ENCODE results near the gene NAXE. TPM values are rescaled to one million over a fixed set of nuclear protein-coding genes. Genes with fewer than 3 reads are reported as not detected.

Gene NAXE
- total and polyA plus RNA-seq, 2 of the 13 experiments (the other 11 are each of a cell fraction or from before 2014, with no cell fraction given) = 39.4 to 59.4 TPM

GRCh38 chr1:156639601-156640101 lies 48.1 kb downstream of the NAXE start (continued):
- TF ChIP-seq, protein P1, sequence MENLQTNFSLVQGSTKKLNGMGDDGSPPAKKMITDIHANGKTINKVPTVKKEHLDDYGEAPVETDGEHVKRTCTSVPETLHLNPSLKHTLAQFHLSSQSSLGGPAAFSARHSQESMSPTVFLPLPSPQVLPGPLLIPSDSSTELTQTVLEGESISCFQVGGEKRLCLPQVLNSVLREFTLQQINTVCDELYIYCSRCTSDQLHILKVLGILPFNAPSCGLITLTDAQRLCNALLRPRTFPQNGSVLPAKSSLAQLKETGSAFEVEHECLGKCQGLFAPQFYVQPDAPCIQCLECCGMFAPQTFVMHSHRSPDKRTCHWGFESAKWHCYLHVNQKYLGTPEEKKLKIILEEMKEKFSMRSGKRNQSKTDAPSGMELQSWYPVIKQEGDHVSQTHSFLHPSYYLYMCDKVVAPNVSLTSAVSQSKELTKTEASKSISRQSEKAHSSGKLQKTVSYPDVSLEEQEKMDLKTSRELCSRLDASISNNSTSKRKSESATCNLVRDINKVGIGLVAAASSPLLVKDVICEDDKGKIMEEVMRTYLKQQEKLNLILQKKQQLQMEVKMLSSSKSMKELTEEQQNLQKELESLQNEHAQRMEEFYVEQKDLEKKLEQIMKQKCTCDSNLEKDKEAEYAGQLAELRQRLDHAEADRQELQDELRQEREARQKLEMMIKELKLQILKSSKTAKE (CRISPR knock-in tag; IDR thresholded peaks at IDR 0.05; ENCODE audit: borderline replicate concordance) = no peak
- TF ChIP-seq POLR2G (IDR thresholded peaks at IDR 0.05; ENCODE audit: low read depth, low read length) = peak; percentile 41
- peak; percentile 73 for TF ChIP-seq AKAP8 (CRISPR knock-in tag; IDR thresholded peaks at IDR 0.05)
- TF ChIP-seq ZC3H13 (CRISPR knock-in tag; IDR thresholded peaks at IDR 0.05) = peak; percentile 91
- TF ChIP-seq SSRP1 (CRISPR knock-in tag; IDR thresholded peaks at IDR 0.05) = peak; percentile 17; the same call in 1 of the 2 replicates
- no peak for TF ChIP-seq ZNF792 (CRISPR knock-in tag; IDR thresholded peaks at IDR 0.05)
- 0 out of 2 replicates have a peak, but pooled peaks have one; percentile 11 for TF ChIP-seq ZNF768 (CRISPR knock-in tag; IDR thresholded peaks at IDR 0.05)
- TF ChIP-seq TBL1XR1 (IDR thresholded peaks at IDR 0.05; ENCODE audit: borderline replicate concordance, low read length, partially characterized antibody) = no peak

DNA sequence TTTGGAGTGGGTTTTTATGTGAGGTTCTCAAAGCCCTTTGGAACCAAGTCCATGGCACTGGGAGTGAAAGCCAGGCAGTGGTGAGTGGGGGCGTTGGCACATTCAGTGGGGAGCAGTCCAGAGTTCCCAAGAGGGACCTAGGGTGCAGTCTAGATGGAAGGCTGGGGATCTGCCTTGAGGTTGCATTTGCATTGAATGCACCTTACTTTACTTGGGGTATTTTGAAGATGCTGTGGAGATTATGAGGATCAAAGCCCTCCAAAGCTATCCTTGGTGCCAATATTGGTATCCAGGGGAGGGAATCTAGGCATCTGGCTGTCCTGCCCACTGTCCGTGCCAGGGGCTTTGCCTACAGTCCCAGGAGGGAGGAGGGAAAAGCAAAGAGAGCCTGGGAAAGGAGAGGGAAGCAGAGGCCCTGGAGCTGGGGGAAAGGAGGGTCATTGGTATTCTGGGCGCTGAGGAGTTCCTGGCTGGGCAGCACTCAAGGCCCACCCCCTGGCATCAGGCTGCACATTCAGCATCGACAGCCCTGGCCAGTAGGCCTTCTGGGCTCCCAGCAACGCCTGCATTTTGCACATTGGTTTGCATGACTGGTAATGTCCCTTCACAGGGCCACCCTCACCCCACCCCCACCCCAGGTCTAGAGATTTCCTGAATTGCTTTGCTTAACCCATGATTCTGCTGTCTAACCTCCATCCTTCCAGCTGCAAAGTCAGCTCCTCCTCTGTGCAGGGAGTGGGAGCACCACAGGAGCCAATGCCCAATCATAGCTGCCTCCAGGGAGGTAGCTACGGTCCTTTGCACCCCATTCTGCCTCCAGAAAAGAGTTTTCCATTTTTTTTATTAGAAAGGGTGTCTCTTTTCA lies 49.5 kb downstream of the NAXE start:
- Histone ChIP-seq H3K4me3 (replicated peaks in 1 of 3; ENCODE audit: insufficient read depth in 1 of 3, low read depth in 2 of 3, low read length in 3 of 3) (no peak overlapping the region), H2AFZ (ENCODE audit: low read length) (no peak overlapping the region), H3K27me3 (ENCODE audit: control insufficient read depth in 1 of 2, insufficient read depth in 2 of 2, low read length in 2 of 2) (peaks cover 2 to 14% of the 10 kb centered on the region in 2 experiments; a peak in 3 of 5 replicates), H3K9ac (ENCODE audit: insufficient read depth, low read depth, low read length) (no peak overlapping the region), H3K4me2 (ENCODE audit: low read depth, low read length) (no peak overlapping the region), H3K79me2 (ENCODE audit: insufficient read depth, low read length) (no peaks in the 10 kb centered on the region), H3K36me3 (replicated peaks in 1 of 2; ENCODE audit: control insufficient read depth in 1 of 2, insufficient read depth in 2 of 2, low read length in 2 of 2) (peaks cover 0 to 6% of the 10 kb centered on the region in 2 experiments; a peak in 2 of 5 replicates), H3K4me1 (ENCODE audit: insufficient read depth, low read length) (peaks cover 17% of the 10 kb centered on the region), H4K20me1 (ENCODE audit: insufficient read depth, low read length) (peaks cover 34% of the 10 kb centered on the region), H3K9me3 (ENCODE audit: low read length) (no peaks in the 10 kb centered on the region), H3K27ac (ENCODE audit: extremely low read length, insufficient read depth, low read length) (no peak overlapping the region)
- no peak for ATAC-seq
- no peak for DNase-seq (ENCODE audit: low spot score)
- 61% methylated on average over 4 of the region's 6 CpGs for WGBS (ENCODE audit: low lambda C conversion rate)
- intact Hi-C loops (cut with micrococcal nuclease; ENCODE audit: unreplicated experiment) = loop anchor here (1.0 kb wide), 1 partner anchor 17 kb away; no protein-coding TSS in a partner anchor
- ChIA-PET POLR2A (interaction anchor here (1.3 kb wide), 1 partner anchor 8 kb away, joined by 3 read pairs; no protein-coding TSS in a partner anchor), CTCF (ENCODE audit: low intra/inter-chr PET ratio, low total read pairs) (no interaction called here)
- no peak for FAIRE-seq
- in situ Hi-C loops (cut with HindIII; ENCODE audit: extremely low pct_ligation_motif_present, low pct_unique_long_range_greater_than_20kb) = no loop called here
- no TSS peak for BruUV-seq (replicated peaks)
- TF ChIP-seq SP140L (CRISPR knock-in tag; IDR thresholded peaks at IDR 0.05; ENCODE audit: borderline replicate concordance) = no peak
- no peak for TF ChIP-seq ZNF766 (CRISPR knock-in tag; IDR thresholded peaks at IDR 0.05; ENCODE audit: borderline replicate concordance)
- 0 out of 2 replicates have a peak, but pooled peaks have one; percentile 25 for TF ChIP-seq ZFX (CRISPR knock-in tag; IDR thresholded peaks at IDR 0.05; ENCODE audit: low read depth)
- TF ChIP-seq, protein P2, sequence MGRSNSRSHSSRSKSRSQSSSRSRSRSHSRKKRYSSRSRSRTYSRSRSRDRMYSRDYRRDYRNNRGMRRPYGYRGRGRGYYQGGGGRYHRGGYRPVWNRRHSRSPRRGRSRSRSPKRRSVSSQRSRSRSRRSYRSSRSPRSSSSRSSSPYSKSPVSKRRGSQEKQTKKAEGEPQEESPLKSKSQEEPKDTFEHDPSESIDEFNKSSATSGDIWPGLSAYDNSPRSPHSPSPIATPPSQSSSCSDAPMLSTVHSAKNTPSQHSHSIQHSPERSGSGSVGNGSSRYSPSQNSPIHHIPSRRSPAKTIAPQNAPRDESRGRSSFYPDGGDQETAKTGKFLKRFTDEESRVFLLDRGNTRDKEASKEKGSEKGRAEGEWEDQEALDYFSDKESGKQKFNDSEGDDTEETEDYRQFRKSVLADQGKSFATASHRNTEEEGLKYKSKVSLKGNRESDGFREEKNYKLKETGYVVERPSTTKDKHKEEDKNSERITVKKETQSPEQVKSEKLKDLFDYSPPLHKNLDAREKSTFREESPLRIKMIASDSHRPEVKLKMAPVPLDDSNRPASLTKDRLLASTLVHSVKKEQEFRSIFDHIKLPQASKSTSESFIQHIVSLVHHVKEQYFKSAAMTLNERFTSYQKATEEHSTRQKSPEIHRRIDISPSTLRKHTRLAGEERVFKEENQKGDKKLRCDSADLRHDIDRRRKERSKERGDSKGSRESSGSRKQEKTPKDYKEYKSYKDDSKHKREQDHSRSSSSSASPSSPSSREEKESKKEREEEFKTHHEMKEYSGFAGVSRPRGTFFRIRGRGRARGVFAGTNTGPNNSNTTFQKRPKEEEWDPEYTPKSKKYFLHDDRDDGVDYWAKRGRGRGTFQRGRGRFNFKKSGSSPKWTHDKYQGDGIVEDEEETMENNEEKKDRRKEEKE (IDR thresholded peaks at IDR 0.05) = no peak
- no peak for TF ChIP-seq ZFY (CRISPR knock-in tag; IDR thresholded peaks at IDR 0.05)
- TF ChIP-seq MAF1 (CRISPR knock-in tag; IDR thresholded peaks at IDR 0.05; ENCODE audit: borderline replicate concordance) = no peak
- no peak for TF ChIP-seq ZBTB44 (CRISPR knock-in tag; IDR thresholded peaks at IDR 0.05)

Data from HepG2 (cell line).